Measurements from ENCODE around the gene PDE8A.

PDE8A gene

GRCh38 chr15:85129881-85130280 is 148.2 kb downstream of the PDE8A start:
- TF ChIP-seq CTCF (conservative IDR thresholded peaks at IDR 0.05): no peak
- no peak for TF ChIP-seq ZFX (IDR thresholded peaks at IDR 0.05)
- no peak overlapping the region for H3K27ac ChIP-seq

GRCh38 chr15:85131915-85132314 is 150.3 kb downstream of the PDE8A start:
- H3K27ac ChIP-seq: no peak overlapping the region
- TF ChIP-seq CTCF (conservative IDR thresholded peaks at IDR 0.05): no peak
- TF ChIP-seq ZFX (IDR thresholded peaks at IDR 0.05): no peak

- no peak overlapping the region for H3K27ac ChIP-seq
- TF ChIP-seq CTCF (conservative IDR thresholded peaks at IDR 0.05): no peak
- no peak for TF ChIP-seq ZFX (IDR thresholded peaks at IDR 0.05)
Measured at GRCh38 chr15:85133709-85134108, 152.1 kb downstream of the PDE8A start.

GRCh38 chr15:85137489-85138168 is 156.0 kb downstream of the PDE8A start:
- no peak overlapping the region for H3K27ac ChIP-seq
- TF ChIP-seq CTCF (conservative IDR thresholded peaks at IDR 0.05) (no peak), ZFX (IDR thresholded peaks at IDR 0.05) (no peak)

- TF ChIP-seq ZFX (IDR thresholded peaks at IDR 0.05) (no peak), CTCF (conservative IDR thresholded peaks at IDR 0.05) (no peak)
- H3K27ac ChIP-seq: no peak overlapping the region
Measured at GRCh38 chr15:85139391-85139790, 157.7 kb downstream of the PDE8A start.

GRCh38 chr15:85141726-85142125 is 160.1 kb downstream of the PDE8A start:
- TF ChIP-seq ZFX (IDR thresholded peaks at IDR 0.05): no peak
- TF ChIP-seq CTCF (conservative IDR thresholded peaks at IDR 0.05): no peak

GRCh38 chr15:85142312-85142711 is 160.7 kb downstream of the PDE8A start:
- H3K27ac ChIP-seq: no peak overlapping the region
- TF ChIP-seq ZFX (IDR thresholded peaks at IDR 0.05): no peak
- TF ChIP-seq CTCF (conservative IDR thresholded peaks at IDR 0.05): no peak

More at GRCh38 chr15:85141726-85142125, 160.1 kb downstream of the PDE8A start:
- no peak overlapping the region for H3K27ac ChIP-seq

All from C4-2B (cell line).